MM.1S (cell line): ENCODE measurements around the gene BAZ1B.

Experiments used
- DNase-seq: peaks from one replicate; pipeline ENCODE4 v3.0.0-alpha.2; 2015
- H2AFZ ChIP-seq: fragments of 300-600 bp; sonication (generic); 2 replicates; pipeline ENCODE4 v1.6.0; 2016; ENCODE audit warnings: antibody characterized with exemption, low read length
- H3F3A ChIP-seq: fragments of 300-600 bp; sonication (generic); 2 replicates; pipeline ENCODE4 v1.6.1; 2016; ENCODE audit warnings: mild to moderate bottlenecking, antibody characterized with exemption, low read length, moderate library complexity, mixed read lengths; ENCODE audit not compliant: insufficient read depth
- H3K27ac ChIP-seq: fragments of 300-600 bp; sonication (generic); 2 replicates; pipeline ENCODE4 v1.5.1; 2016; ENCODE audit warnings: mild to moderate bottlenecking, low read length
- H3K27me3 ChIP-seq: fragments of 300-600 bp; sonication (generic); replicated peaks from 2 replicates; pipeline ENCODE4 v1.6.0; 2016; ENCODE audit warnings: low read length; ENCODE audit not compliant: insufficient read depth
- H3K36me3 ChIP-seq: fragments of 300-600 bp; sonication (generic); replicated peaks from 2 replicates; pipeline ENCODE4 v1.6.1; 2016; ENCODE audit warnings: mild to moderate bottlenecking, low read length, mixed read lengths; ENCODE audit not compliant: insufficient read depth
- H3K4me1 ChIP-seq: fragments of 300-600 bp; sonication (generic); 2 replicates; pipeline ENCODE4 v1.6.1; 2016; ENCODE audit warnings: low read length, mixed read lengths
- H3K4me2 ChIP-seq: fragments of 300-600 bp; sonication (generic); 2 replicates; pipeline ENCODE4 v1.6.0; 2016; ENCODE audit warnings: low read depth, low read length
- H3K4me3 ChIP-seq: fragments of 300-600 bp; sonication (generic); 2 replicates; pipeline ENCODE4 v1.5.1; 2016; ENCODE audit warnings: low read length, mixed read lengths
- H3K79me2 ChIP-seq: fragments of 300-600 bp; sonication (generic); 2 replicates; pipeline ENCODE4 v1.6.1; 2016; ENCODE audit warnings: mixed run types, low read length, mixed read lengths
- H3K9ac ChIP-seq: fragments of 300-600 bp; sonication (generic); 2 replicates; pipeline ENCODE4 v1.6.1; 2016; ENCODE audit warnings: low read length, mixed read lengths
- H3K9me2 ChIP-seq: fragments of 300-600 bp; sonication (generic); replicated peaks from 2 replicates; pipeline ENCODE4 v1.6.1; 2016; ENCODE audit warnings: mild to moderate bottlenecking, low read length, mixed read lengths; ENCODE audit not compliant: insufficient read depth
- H3K9me3 ChIP-seq: fragments of 300-600 bp; sonication (generic); replicated peaks from 2 replicates; pipeline ENCODE4 v1.6.1; 2016; ENCODE audit warnings: mild to moderate bottlenecking, low read length, mixed read lengths; ENCODE audit not compliant: insufficient read depth
- H4K20me1 ChIP-seq: fragments of 300-600 bp; sonication (generic); 2 replicates; pipeline ENCODE4 v1.6.1; 2016; ENCODE audit warnings: mild to moderate bottlenecking, low read length, moderate library complexity, mixed read lengths; ENCODE audit not compliant: insufficient read depth
- CTCF ChIP-seq: fragments of 300-600 bp; sonication (generic); IDR thresholded peaks from 2 replicates; pipeline ENCODE4 v1.5.1; 2016; ENCODE audit warnings: antibody characterized with exemption, low read length, mixed read lengths
- EZH2 ChIP-seq: fragments of 300-600 bp; sonication (generic); optimal IDR thresholded peaks from 2 replicates; pipeline ENCODE3; 2017; ENCODE audit warnings: low read depth, mild to moderate bottlenecking, antibody characterized with exemption, low read length, mixed read lengths
- EZH2phosphoT487 ChIP-seq: fragments of 300-600 bp; sonication (generic); IDR thresholded peaks from 2 replicates; pipeline ENCODE4 v1.6.1; 2018; ENCODE audit warnings: antibody characterized with exemption, low read length

Gene BAZ1B

GRCh38 chr7:73520673-73521635 is 1.1 kb downstream of the BAZ1B start:
- H2AFZ ChIP-seq = no peak overlapping the region
- peak overlapping the region; percentile 82; the same call in 1 of the 2 replicates for H3K27ac ChIP-seq
- no peak for TF ChIP-seq CTCF
- TF ChIP-seq EZH2 = no peak
- no peak for TF ChIP-seq EZH2phosphoT487
- H3K9me2 ChIP-seq = no peaks in the 10 kb centered on the region
- H4K20me1 ChIP-seq = peaks cover 32% of the 10 kb centered on the region
- H3K79me2 ChIP-seq = peaks cover 56% of the 10 kb centered on the region
- H3K27me3 ChIP-seq = no peaks in the 10 kb centered on the region
- no peaks in the 10 kb centered on the region for H3K9me3 ChIP-seq
- peaks cover 17% of the 10 kb centered on the region for H3K4me1 ChIP-seq
- H3K9ac ChIP-seq = peak overlapping the region; percentile 94
- peaks cover 16% of the 10 kb centered on the region; the same call in 1 of the 2 replicates for H3F3A ChIP-seq
- H3K4me3 ChIP-seq = peak overlapping the region; percentile 64
- peak overlapping the region; percentile 73 for H3K4me2 ChIP-seq
- no peaks in the 10 kb centered on the region; the same call in 1 of the 2 replicates for H3K36me3 ChIP-seq
- no peak for DNase-seq

- Histone ChIP-seq H3K79me2 (peaks cover 65% of the 10 kb centered on the region), H3K4me2 (peak overlapping the region; percentile 73), H3K27me3 (no peaks in the 10 kb centered on the region), H3K9me3 (no peaks in the 10 kb centered on the region), H4K20me1 (peaks cover 39% of the 10 kb centered on the region), H2AFZ (no peak overlapping the region), H3K4me1 (peaks cover 10% of the 10 kb centered on the region), H3K9me2 (no peaks in the 10 kb centered on the region), H3F3A (peaks cover 13% of the 10 kb centered on the region; the same call in 1 of the 2 replicates), H3K9ac (peak overlapping the region; percentile 94; the same call in 1 of the 2 replicates), H3K36me3 (peaks cover 3% of the 10 kb centered on the region; the same call in 1 of the 2 replicates), H3K4me3 (peak overlapping the region; percentile 64), H3K27ac (peak overlapping the region; percentile 82; the same call in 1 of the 2 replicates)
- DNase-seq = peak; percentile 25
- TF ChIP-seq EZH2 (no peak), CTCF (no peak), EZH2phosphoT487 (no peak)
These were observed 2.0 kb downstream of the BAZ1B start for GRCh38 chr7:73519867-73520672.

- Histone ChIP-seq H3F3A (peaks cover 13% of the 10 kb centered on the region; the same call in 1 of the 2 replicates), H2AFZ (no peak overlapping the region), H3K36me3 (peaks cover 3% of the 10 kb centered on the region; the same call in 1 of the 2 replicates), H3K9me2 (no peaks in the 10 kb centered on the region), H4K20me1 (peaks cover 50% of the 10 kb centered on the region), H3K27ac (no peak overlapping the region), H3K4me2 (peak overlapping the region; percentile 73), H3K27me3 (no peaks in the 10 kb centered on the region), H3K9me3 (no peaks in the 10 kb centered on the region), H3K4me1 (peaks cover 10% of the 10 kb centered on the region), H3K79me2 (peaks cover 81% of the 10 kb centered on the region), H3K9ac (no peak overlapping the region), H3K4me3 (0 out of 2 replicates have a peak overlapping the region, but pooled peaks have one; percentile 64)
- no peak for TF ChIP-seq CTCF
- no peak for TF ChIP-seq EZH2phosphoT487
- TF ChIP-seq EZH2 = no peak
- no peak for DNase-seq
These were observed 3.6 kb downstream of the BAZ1B start for GRCh38 chr7:73518470-73518869.
